OCI-LY1 (cell line): ENCODE data around the gene AVPR2.

Experiments used
- CTCF ChIP-seq: fragments of 200-600 bp; sonication (generic), shearing (Covaris generic); IDR thresholded peaks from 2 replicates; pipeline ENCODE4 v1.5.1; 2017; ENCODE audit warnings: mild to moderate bottlenecking, antibody characterized with exemption, low read length, moderate library complexity, mixed read lengths
- EZH2 ChIP-seq: fragments of 200-600 bp; sonication (generic), shearing (Covaris generic); IDR thresholded peaks from 2 replicates; pipeline ENCODE4 v1.8.0; 2017; ENCODE audit warnings: borderline replicate concordance, mixed run types, mild to moderate bottlenecking, antibody characterized with exemption, low read length, moderate library complexity, mixed read lengths

DNA sequence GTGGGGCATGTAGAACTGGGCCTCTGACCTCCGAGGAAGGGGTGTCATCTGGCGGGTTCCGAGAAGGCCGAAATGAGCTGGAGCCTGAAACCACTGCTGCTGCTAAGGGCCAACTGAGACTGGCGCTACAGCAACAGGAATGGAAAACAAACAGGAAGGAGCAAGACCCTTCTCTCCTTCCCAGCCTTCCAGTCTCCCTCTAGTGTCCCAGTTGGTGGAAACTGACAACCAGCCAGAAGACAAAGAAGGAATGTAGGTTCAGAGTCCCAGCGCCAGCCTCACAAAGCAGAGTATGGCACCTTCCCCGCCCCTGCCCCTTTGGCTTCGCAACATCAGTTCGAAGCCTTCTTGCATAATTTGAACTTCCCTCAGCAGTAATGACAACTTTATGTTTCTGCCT lies 49.8 kb upstream of the AVPR2 start:
- no peak for TF ChIP-seq CTCF
- TF ChIP-seq EZH2, result no peak
